Hepatocyte (in vitro differentiated cells): ENCODE measurements around the gene CABP4. TPM values are rescaled to one million over a fixed set of nuclear protein-coding genes. Genes with fewer than 3 reads are reported as not detected.

ENCODE experiments used
- DNase-seq: peaks from one replicate; pipeline ENCODE4 v3.0.0-alpha.2; 2016; ENCODE audit warnings: low spot score
- H2AFZ ChIP-seq: fragments of 200-600 bp; sonication (generic); 2 replicates; pipeline ENCODE4 v1.6.0; 2016; ENCODE audit warnings: antibody characterized with exemption, mild to moderate bottlenecking
- H3K27ac ChIP-seq: fragments of 200-600 bp; sonication (generic); 2 replicates; pipeline ENCODE4 v1.5.1; 2016; ENCODE audit warnings: mild to moderate bottlenecking
- H3K27me3 ChIP-seq: fragments of 200-600 bp; sonication (generic); 2 replicates; pipeline ENCODE4 v1.6.1; 2016
- H3K36me3 ChIP-seq: fragments of 200-600 bp; sonication (generic); replicated peaks from 2 replicates; pipeline ENCODE4 v1.5.1; 2016; ENCODE audit warnings: low read depth; ENCODE audit not compliant: insufficient read depth
- H3K4me1 ChIP-seq: fragments of 200-600 bp; sonication (generic); 2 replicates; pipeline ENCODE4 v1.5.1; 2016; ENCODE audit warnings: mild to moderate bottlenecking, moderate library complexity; ENCODE audit not compliant: insufficient read depth
- H3K4me2 ChIP-seq: fragments of 200-600 bp; sonication (generic); 2 replicates; pipeline ENCODE4 v1.6.0; 2016
- H3K4me3 ChIP-seq: fragments of 200-600 bp; sonication (generic); 2 replicates; pipeline ENCODE4 v1.5.1; 2016; ENCODE audit warnings: mild to moderate bottlenecking
- H3K79me2 ChIP-seq: fragments of 200-600 bp; sonication (generic); 2 replicates; pipeline ENCODE4 v1.6.0; 2017; ENCODE audit warnings: mild to moderate bottlenecking
- H3K9me2 ChIP-seq: fragments of 200-600 bp; sonication (generic); replicated peaks from 2 replicates; pipeline ENCODE4 v1.6.0; 2017; ENCODE audit warnings: mild to moderate bottlenecking; ENCODE audit not compliant: insufficient read depth
- H3K9me3 ChIP-seq: fragments of 200-600 bp; sonication (generic); 2 replicates; pipeline ENCODE4 v1.5.1; 2016; ENCODE audit warnings: low read depth, mild to moderate bottlenecking
- H4K20me1 ChIP-seq: fragments of 200-600 bp; sonication (generic); 2 replicates; pipeline ENCODE4 v1.6.0; 2016; ENCODE audit warnings: mild to moderate bottlenecking; ENCODE audit not compliant: insufficient read depth, poor library complexity, severe bottlenecking
- EZH2 ChIP-seq: fragments of 200-600 bp; sonication (generic); IDR thresholded peaks from 2 replicates; pipeline ENCODE4 v1.6.1; 2016; ENCODE audit warnings: antibody characterized with exemption, mild to moderate bottlenecking, borderline replicate concordance
- EZH2phosphoT487 ChIP-seq: fragments of 200-600 bp; sonication (generic); IDR thresholded peaks from one replicate; pipeline ENCODE4 v1.6.1; 2018; ENCODE audit warnings: antibody characterized with exemption, mild to moderate bottlenecking, low read depth, moderate library complexity; ENCODE audit not compliant: unreplicated experiment, severe bottlenecking
- WGBS: methylation state at CpG from one replicate; pipeline ENCODE4 v1.1.6; 2016; ENCODE audit warnings: low lambda C conversion rate; ENCODE audit errors: missing lambda C conversion rate; 5-methylcytosine and 5-hydroxymethylcytosine counted together
- polyA plus RNA-seq: library from polyadenylated mRNA; unstranded; fragments of >200 nt; fragmentation: Nextera tagmentation; extraction: Ambion mirVana; gene quantifications from 2 replicates; pipeline ENCODE4 v1.2.1, GENCODE V29; 2016
- total RNA-seq: library from RNA; depleted of rRNA; stranded (reverse); fragments of >200 nt; gene quantifications from 2 replicates; pipeline ENCODE4 v1.2.3, GENCODE V29; 2014
- TF ChIP-seq, protein P1 (sequence below): fragments of 200-600 bp; sonication (generic); IDR thresholded peaks from 2 replicates; pipeline ENCODE4 v1.5.1; 2016; ENCODE audit warnings: antibody characterized with exemption, mild to moderate bottlenecking; ENCODE audit not compliant: poor library complexity

CABP4 gene
- total and polyA plus RNA-seq, 2 experiments from 2014 or later, result not detected

DNA sequence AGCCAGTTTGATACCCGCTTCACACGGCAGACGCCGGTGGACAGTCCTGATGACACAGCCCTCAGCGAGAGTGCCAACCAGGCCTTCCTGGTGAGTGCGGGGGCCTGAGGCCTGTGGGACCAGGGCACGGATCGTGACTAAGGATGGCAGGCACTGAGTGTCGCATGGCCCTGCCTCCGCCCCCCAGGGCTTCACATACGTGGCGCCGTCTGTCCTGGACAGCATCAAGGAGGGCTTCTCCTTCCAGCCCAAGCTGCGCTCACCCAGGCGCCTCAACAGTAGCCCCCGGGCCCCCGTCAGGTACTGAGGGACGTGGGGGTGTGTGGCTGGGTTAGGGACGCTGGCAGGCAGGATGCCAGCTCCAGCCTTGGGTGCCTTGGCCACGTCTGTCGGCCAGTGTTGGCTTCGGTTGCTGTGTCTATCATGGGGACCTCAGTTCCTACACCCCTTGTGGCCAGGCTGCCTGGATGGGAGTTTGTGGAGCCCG is 20.7 kb upstream of the CABP4 start:
- Histone ChIP-seq H3K4me3 (no peak overlapping the region), H3K4me1 (peaks cover 4% of the 10 kb centered on the region)

DNA sequence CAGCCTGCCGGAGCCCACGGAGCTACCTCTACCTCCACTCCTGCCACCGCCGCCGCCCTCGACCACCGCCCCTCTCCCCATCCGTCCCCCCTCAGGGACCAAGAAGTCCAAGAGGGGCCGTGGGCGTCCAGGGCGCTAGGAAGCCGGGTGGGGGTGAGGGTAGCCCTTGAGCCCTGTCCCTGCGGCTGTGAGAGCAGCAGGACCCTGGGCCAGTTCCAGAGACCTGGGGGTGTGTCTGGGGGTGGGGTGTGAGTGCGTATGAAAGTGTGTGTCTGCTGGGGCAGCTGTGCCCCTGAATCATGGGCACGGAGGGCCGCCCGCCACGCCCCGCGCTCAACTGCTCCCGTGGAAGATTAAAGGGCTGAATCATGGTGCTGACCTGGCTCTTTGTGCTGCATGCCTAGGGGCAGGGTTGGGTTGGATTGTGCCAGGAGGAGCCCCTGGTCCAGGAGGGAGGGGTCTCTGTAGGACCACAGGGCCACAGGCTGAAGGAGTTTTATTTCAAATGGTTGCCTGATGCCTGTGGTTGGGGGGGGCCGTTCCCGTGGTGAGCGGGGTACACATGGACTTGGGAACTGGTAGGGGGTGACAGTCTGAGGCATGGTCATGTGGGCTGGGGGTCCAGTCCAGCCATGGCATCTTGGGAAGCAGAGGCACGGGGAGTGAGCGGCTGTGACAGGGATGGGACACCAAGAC is 20.0 kb upstream of the CABP4 start:
- Histone ChIP-seq H3K4me3 (no peak overlapping the region), H3K4me1 (no peaks in the 10 kb centered on the region), H3K79me2 (peaks cover 6% of the 10 kb centered on the region), H3K27ac (no peak overlapping the region), H3K4me2 (no peak overlapping the region), H3K27me3 (no peaks in the 10 kb centered on the region), H3K9me3 (no peaks in the 10 kb centered on the region), H4K20me1 (no peaks in the 10 kb centered on the region), H3K36me3 (no peaks in the 10 kb centered on the region), H3K9me2 (no peaks in the 10 kb centered on the region), H2AFZ (no peak overlapping the region)
- WGBS, result 89% methylated on average over 19 of the region's 26 CpGs
- TF ChIP-seq, protein P1, sequence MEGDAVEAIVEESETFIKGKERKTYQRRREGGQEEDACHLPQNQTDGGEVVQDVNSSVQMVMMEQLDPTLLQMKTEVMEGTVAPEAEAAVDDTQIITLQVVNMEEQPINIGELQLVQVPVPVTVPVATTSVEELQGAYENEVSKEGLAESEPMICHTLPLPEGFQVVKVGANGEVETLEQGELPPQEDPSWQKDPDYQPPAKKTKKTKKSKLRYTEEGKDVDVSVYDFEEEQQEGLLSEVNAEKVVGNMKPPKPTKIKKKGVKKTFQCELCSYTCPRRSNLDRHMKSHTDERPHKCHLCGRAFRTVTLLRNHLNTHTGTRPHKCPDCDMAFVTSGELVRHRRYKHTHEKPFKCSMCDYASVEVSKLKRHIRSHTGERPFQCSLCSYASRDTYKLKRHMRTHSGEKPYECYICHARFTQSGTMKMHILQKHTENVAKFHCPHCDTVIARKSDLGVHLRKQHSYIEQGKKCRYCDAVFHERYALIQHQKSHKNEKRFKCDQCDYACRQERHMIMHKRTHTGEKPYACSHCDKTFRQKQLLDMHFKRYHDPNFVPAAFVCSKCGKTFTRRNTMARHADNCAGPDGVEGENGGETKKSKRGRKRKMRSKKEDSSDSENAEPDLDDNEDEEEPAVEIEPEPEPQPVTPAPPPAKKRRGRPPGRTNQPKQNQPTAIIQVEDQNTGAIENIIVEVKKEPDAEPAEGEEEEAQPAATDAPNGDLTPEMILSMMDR, result no peak
- no peak for TF ChIP-seq EZH2phosphoT487
- TF ChIP-seq EZH2, result no peak
- no peak for DNase-seq

More for the DNA sequence above, 20.7 kb upstream of the CABP4 start:
- no peaks in the 10 kb centered on the region for H3K9me3 ChIP-seq
- H3K9me2 ChIP-seq, result no peaks in the 10 kb centered on the region
- DNase-seq, result no peak
- no peaks in the 10 kb centered on the region for H3K36me3 ChIP-seq
- H3K27me3 ChIP-seq, result no peaks in the 10 kb centered on the region
- no peak overlapping the region for H2AFZ ChIP-seq
- 93% methylated on average over 23 of the region's 23 CpGs for WGBS
- peaks cover 13% of the 10 kb centered on the region for H3K79me2 ChIP-seq
- no peak overlapping the region for H3K4me2 ChIP-seq
- H3K27ac ChIP-seq, result no peak overlapping the region
- TF ChIP-seq EZH2 (no peak), EZH2phosphoT487 (no peak)
- TF ChIP-seq, protein P1, result no peak
- H4K20me1 ChIP-seq, result no peaks in the 10 kb centered on the region

DNA sequence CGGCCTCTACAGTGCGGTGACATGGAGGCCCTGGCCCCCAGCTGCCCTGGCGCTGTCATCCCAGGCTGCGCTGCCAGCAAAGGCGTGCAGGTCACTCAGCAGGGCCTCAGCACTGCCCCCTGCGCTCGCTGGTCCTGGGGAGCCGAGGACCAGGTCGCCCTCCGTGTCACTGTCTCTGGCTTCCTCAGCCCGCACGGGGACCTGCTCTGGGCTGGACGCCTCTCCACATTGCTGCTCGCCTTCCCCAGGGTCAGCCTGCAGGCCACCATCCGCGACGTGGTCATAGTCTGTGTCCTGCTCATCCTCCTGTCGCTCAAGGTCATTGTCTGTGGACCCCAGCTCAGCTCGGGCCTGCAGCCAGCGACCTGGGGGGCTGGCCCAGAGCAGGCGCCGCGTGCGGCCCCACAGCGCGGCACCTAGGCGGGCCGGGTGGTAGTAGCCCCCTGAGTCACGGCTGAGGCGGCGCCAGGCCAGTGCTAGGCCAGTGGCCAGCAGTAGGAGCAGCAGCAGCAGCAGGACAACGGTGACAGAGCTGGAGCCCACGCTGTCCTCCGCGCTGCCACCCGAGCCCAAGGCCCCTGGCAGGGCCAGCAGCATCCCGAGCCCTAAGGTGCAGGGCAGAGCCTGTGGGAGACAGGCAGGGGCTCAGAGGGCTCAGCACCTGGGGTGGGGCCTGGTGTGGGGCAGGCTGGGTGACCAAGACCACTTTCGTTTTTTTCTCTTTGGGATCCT is 19.3 kb upstream of the CABP4 start:
- Histone ChIP-seq H3K27ac (no peak overlapping the region), H3K9me2 (no peaks in the 10 kb centered on the region), H3K4me1 (no peaks in the 10 kb centered on the region), H4K20me1 (no peaks in the 10 kb centered on the region), H3K4me2 (no peak overlapping the region), H3K9me3 (no peaks in the 10 kb centered on the region), H3K79me2 (no peaks in the 10 kb centered on the region), H3K27me3 (no peaks in the 10 kb centered on the region), H2AFZ (no peak overlapping the region), H3K36me3 (no peaks in the 10 kb centered on the region), H3K4me3 (no peak overlapping the region)
- DNase-seq, result no peak
- 95% methylated on average over 37 of the region's 38 CpGs for WGBS
- TF ChIP-seq EZH2 (no peak), EZH2phosphoT487 (no peak)
- TF ChIP-seq, protein P1, result no peak
